RWPE1 (cell line): Measurements from ENCODE around the gene SNX2.
"Not testable (repeated sequence)": the region's sequence is repeated elsewhere in the genome, so short reads cannot be mapped to it uniquely, and the experiment has no call there.

Experiments used
- CTCF ChIA-PET: fragments of 350-600 bp; sonication (Branson Sonifier 250); formaldehyde crosslinking; extraction: SDS; loops from one replicate; lab custom pipeline; 2021; lab: Yijun Ruan, JAX
- POLR2A ChIA-PET: fragments of 400-600 bp; formaldehyde crosslinking; extraction: SDS; loops from one replicate; lab custom pipeline; 2020; ENCODE audit warnings: antibody characterized with exemption; ENCODE audit not compliant: low non-redundant PET; lab: Yijun Ruan, JAX
- DNase-seq: peaks from one replicate; pipeline ENCODE4 v3.0.0; 2012; ENCODE audit warnings: low spot score
- H3K27ac ChIP-seq: fragments of 450-650 bp; 2 replicates; pipeline ENCODE4 v1.5.1; 2017
- TF ChIP-seq, protein P1 (sequence below): fragments of 450-650 bp; conservative IDR thresholded peaks from 2 replicates; pipeline ENCODE4 v1.5.1; 2017; ENCODE audit warnings: low read depth, mild to moderate bottlenecking

The SNX2 gene

DNA sequence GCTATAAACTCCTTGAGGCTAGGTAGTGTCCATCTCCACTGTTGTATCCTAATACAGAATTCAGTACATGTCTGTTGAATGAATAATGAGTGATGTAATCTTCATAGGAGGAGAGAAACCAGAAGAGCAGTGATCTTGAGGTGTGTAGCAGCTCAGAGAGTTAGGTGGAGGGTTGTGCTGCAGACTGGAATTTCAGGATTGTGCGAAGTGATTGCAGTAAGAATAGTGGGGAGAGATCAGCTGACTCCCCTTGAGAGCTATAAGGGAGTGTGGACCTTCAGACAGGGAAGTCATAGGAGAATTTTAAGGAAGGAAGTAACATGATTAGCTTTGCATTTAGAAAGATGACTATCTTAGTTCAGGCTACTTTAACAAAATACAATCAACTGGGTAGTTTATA is 74.9 kb downstream of the SNX2 start:
- ChIA-PET POLR2A (no interaction called here), CTCF (no interaction called here)
- no peak overlapping the region for H3K27ac ChIP-seq
- TF ChIP-seq, protein P1, sequence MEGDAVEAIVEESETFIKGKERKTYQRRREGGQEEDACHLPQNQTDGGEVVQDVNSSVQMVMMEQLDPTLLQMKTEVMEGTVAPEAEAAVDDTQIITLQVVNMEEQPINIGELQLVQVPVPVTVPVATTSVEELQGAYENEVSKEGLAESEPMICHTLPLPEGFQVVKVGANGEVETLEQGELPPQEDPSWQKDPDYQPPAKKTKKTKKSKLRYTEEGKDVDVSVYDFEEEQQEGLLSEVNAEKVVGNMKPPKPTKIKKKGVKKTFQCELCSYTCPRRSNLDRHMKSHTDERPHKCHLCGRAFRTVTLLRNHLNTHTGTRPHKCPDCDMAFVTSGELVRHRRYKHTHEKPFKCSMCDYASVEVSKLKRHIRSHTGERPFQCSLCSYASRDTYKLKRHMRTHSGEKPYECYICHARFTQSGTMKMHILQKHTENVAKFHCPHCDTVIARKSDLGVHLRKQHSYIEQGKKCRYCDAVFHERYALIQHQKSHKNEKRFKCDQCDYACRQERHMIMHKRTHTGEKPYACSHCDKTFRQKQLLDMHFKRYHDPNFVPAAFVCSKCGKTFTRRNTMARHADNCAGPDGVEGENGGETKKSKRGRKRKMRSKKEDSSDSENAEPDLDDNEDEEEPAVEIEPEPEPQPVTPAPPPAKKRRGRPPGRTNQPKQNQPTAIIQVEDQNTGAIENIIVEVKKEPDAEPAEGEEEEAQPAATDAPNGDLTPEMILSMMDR: no peak
- peak; percentile 48 for DNase-seq

GRCh38 chr5:122857538-122857937 is 82.7 kb downstream of the SNX2 start:
- H3K27ac ChIP-seq, POLR2A ChIA-PET, DNase-seq, CTCF ChIA-PET: not testable (repeated sequence)

DNA sequence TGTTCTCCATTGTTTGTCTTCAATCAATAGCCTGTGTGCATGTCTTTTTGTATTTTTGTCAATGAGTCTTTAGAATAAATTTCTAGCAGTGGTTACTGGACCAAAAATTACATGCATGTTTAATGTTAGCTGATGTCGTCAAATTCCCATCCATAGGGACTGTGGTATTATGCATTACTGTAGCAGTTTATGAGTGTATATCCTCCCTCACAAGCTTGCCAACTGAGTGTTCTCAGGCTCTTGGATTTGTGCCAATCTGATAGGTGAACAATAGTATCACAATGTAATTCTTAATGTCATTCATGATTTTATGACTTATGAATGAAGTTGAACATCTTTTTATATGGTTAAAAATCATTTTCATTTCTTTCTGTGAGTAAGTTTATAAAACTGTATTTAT is 83.6 kb downstream of the SNX2 start:
- peak; percentile 48 for DNase-seq
- TF ChIP-seq, protein P1: no peak
- CTCF ChIA-PET: interaction anchor here (0.7 kb wide), 1 partner anchor 11 kb away, joined by 3 read pairs; no protein-coding TSS in a partner anchor
- POLR2A ChIA-PET: no interaction called here
- no peak overlapping the region for H3K27ac ChIP-seq

GRCh38 chr5:122863240-122863639 is 88.4 kb downstream of the SNX2 start:
- ChIA-PET CTCF (no interaction called here), POLR2A (no interaction called here)
- DNase-seq: no peak
- no peak overlapping the region for H3K27ac ChIP-seq
- TF ChIP-seq, protein P1: no peak

DNA sequence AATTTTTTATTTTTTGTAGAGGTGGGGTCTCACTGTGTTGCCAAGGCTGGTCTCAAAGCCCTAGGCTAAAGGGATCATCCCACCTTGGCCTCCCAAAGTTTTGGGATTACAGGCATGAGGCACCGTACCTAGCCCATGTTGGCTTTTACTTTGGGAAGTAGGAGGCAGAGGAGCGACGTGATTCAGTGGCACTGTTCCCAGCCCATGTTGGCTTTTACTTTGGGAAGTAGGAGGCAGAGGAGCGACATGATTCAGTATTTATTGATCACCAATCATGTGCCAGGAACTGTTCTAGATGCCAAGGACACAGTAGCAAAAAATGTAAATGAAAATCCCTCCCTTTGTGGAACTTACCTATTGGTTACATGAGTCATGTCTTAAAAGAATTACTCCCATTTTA is 88.8 kb downstream of the SNX2 start:
- no peak for DNase-seq
- ChIA-PET POLR2A (no interaction called here), CTCF (no interaction called here)
- no peak overlapping the region for H3K27ac ChIP-seq
- TF ChIP-seq, protein P1: no peak

- TF ChIP-seq, protein P1: no peak
- no peak overlapping the region for H3K27ac ChIP-seq
- CTCF ChIA-PET: interaction anchor here (0.6 kb wide), 1 partner anchor 9 kb away, joined by 3 read pairs; no protein-coding TSS in a partner anchor
- POLR2A ChIA-PET: no interaction called here
- DNase-seq: no peak
Observed at GRCh38 chr5:122864400-122864799, 89.5 kb downstream of the SNX2 start.

- ChIA-PET POLR2A (no interaction called here), CTCF (no interaction called here)
- DNase-seq: no peak
- TF ChIP-seq, protein P1: no peak
- H3K27ac ChIP-seq: no peak overlapping the region
Observed at GRCh38 chr5:122864842-122865241, 90.0 kb downstream of the SNX2 start.
